HG02981 (cell line): ENCODE measurements around the gene ATP6V1B1.
A peak's percentile ranks its signal among the peaks of the same experiment; 100 is the strongest.

Experiments used
- ATAC-seq: cut with Tn5 transposase; IDR thresholded peaks from one replicate; pipeline ENCODE4 v1.9.1; 2021; ENCODE audit warnings: mild to moderate bottlenecking, moderate library complexity; ENCODE audit not compliant: unreplicated experiment

Gene ATP6V1B1

GRCh38 chr2:70964596-70965386 is 29.1 kb downstream of the ATP6V1B1 start:
- no peak for ATAC-seq

- ATAC-seq, result no peak
Observed at GRCh38 chr2:70965506-70965905, 29.8 kb downstream of the ATP6V1B1 start.

- ATAC-seq, result no peak
Observed at GRCh38 chr2:70966681-70967080, 31.0 kb downstream of the ATP6V1B1 start.

- no peak for ATAC-seq
Observed at GRCh38 chr2:70967189-70967588, 31.5 kb downstream of the ATP6V1B1 start.

GRCh38 chr2:70974592-70974991 is 38.9 kb downstream of the ATP6V1B1 start:
- ATAC-seq, result no peak

- ATAC-seq, result no peak
Observed at GRCh38 chr2:70975237-70975636, 39.5 kb downstream of the ATP6V1B1 start.

- no peak for ATAC-seq
Observed at GRCh38 chr2:70977605-70978205, 42.0 kb downstream of the ATP6V1B1 start.

- ATAC-seq, result peak; percentile 35
Observed at GRCh38 chr2:70978341-70979179, 42.9 kb downstream of the ATP6V1B1 start, which contains the start of gene ANKRD53. Gene ANKRD53 (plus strand): TSS chr2:70978630. CDS start chr2:70978646, 16 bp downstream.

GRCh38 chr2:70979180-70979488 is 43.4 kb downstream of the ATP6V1B1 start:
- ATAC-seq, result no peak

GRCh38 chr2:70979626-70980025 is 43.9 kb downstream of the ATP6V1B1 start:
- ATAC-seq, result no peak

GRCh38 chr2:70981421-70981820 is 45.7 kb downstream of the ATP6V1B1 start:
- no peak for ATAC-seq

GRCh38 chr2:70981866-70982810 is 46.4 kb downstream of the ATP6V1B1 start:
- ATAC-seq, result no peak

- no peak for ATAC-seq
Observed at GRCh38 chr2:70982971-70983370, 47.3 kb downstream of the ATP6V1B1 start.

GRCh38 chr2:70983506-70984227 is 48.0 kb downstream of the ATP6V1B1 start:
- ATAC-seq, result no peak

- no peak for ATAC-seq
Observed at GRCh38 chr2:70984228-70984575, 48.5 kb downstream of the ATP6V1B1 start.

- ATAC-seq, result peak; percentile 96
Observed at GRCh38 chr2:70984576-70985282, 49.0 kb downstream of the ATP6V1B1 start.

- no peak for ATAC-seq
Observed at GRCh38 chr2:70985283-70985688, 49.6 kb downstream of the ATP6V1B1 start.

- no peak for ATAC-seq
Observed at GRCh38 chr2:70985956-70986355, 50.3 kb downstream of the ATP6V1B1 start.

- ATAC-seq, result no peak
Observed at GRCh38 chr2:70986499-70987189, 50.9 kb downstream of the ATP6V1B1 start.
